ENCODE data around the gene DGKZ.
"Not testable (repeated sequence)": the region's sequence is repeated elsewhere in the genome, so short reads cannot be mapped to it uniquely, and the experiment has no call there.

Gene DGKZ, protein sequence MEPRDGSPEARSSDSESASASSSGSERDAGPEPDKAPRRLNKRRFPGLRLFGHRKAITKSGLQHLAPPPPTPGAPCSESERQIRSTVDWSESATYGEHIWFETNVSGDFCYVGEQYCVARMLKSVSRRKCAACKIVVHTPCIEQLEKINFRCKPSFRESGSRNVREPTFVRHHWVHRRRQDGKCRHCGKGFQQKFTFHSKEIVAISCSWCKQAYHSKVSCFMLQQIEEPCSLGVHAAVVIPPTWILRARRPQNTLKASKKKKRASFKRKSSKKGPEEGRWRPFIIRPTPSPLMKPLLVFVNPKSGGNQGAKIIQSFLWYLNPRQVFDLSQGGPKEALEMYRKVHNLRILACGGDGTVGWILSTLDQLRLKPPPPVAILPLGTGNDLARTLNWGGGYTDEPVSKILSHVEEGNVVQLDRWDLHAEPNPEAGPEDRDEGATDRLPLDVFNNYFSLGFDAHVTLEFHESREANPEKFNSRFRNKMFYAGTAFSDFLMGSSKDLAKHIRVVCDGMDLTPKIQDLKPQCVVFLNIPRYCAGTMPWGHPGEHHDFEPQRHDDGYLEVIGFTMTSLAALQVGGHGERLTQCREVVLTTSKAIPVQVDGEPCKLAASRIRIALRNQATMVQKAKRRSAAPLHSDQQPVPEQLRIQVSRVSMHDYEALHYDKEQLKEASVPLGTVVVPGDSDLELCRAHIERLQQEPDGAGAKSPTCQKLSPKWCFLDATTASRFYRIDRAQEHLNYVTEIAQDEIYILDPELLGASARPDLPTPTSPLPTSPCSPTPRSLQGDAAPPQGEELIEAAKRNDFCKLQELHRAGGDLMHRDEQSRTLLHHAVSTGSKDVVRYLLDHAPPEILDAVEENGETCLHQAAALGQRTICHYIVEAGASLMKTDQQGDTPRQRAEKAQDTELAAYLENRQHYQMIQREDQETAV

DNA sequence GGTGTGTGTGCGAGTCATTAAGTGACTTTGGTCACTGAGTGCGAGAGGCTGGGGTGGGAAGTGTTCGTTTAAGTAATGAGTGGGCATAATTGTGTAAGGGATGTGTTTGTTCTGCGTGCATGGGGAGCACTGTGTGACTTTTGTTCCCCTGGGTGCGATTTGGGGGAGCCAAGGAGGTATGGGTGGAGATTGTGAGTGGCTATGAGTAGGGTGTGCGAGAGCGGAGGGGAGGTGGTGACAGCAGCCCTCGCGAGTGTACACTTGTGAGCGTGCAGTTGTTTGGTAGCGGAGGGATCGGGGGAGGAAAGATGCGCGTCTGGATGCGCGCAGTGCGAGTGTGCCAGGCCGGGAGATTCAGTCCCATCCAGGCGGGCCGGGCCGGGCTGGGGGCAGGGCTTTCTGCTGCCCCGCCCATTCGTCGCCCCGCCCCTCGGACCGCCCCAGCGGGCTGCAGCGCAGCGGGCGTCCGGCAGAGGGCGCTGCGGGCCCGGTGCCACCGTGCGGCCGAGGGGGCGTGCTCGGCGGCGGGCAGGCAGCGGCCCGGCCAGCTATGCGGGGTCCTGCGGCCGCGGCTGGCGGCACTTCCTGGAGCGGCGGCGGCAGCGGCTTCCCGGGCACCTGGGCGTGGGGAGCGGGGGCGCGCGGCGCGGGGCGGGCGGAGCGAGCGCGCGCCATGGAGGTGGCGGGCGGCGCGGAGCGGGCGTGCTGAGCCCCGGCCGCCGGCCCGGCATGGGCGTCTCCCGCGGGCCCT, at the start of gene DGKZ:
DGKZ (plus strand) TSS at position 578 of the 751 bp plus-strand sequence. CDS start 197 bp downstream, outside the sequence.
- H3K4me3 ChIP-seq (ENCODE audit: insufficient read length, low read depth), result peak within 1 kb of the TSS; percentile 96
- TF ChIP-seq SUZ12 (IDR thresholded peaks at IDR 0.05; ENCODE audit: extremely low read depth, insufficient read depth, insufficient read length) (no peak), ZNF274 (IDR thresholded peaks at IDR 0.05; ENCODE audit: low read depth, low read length) (no peak), YY1 (IDR thresholded peaks at IDR 0.05; ENCODE audit: insufficient read depth, insufficient read length) (no peak)
- H3K36me3 ChIP-seq (ENCODE audit: insufficient read depth, insufficient read length, low read length), result peaks cover 35% of the 10 kb centered on the region
- H3K4me1 ChIP-seq (ENCODE audit: insufficient read depth, insufficient read length), result peaks cover 53% of the 10 kb centered on the region
- peak; percentile 73 for DNase-seq (ENCODE audit: low read depth, low spot score)
- peak within 1 kb of the TSS; percentile 98 for H3K9ac ChIP-seq (ENCODE audit: insufficient read length, low read depth)
- no peaks in the 10 kb centered on the region for H3K9me3 ChIP-seq (ENCODE audit: insufficient read depth, low read length)
- H3K27me3 ChIP-seq (ENCODE audit: insufficient read depth, insufficient read length), result peaks cover 19% of the 10 kb centered on the region

DNA sequence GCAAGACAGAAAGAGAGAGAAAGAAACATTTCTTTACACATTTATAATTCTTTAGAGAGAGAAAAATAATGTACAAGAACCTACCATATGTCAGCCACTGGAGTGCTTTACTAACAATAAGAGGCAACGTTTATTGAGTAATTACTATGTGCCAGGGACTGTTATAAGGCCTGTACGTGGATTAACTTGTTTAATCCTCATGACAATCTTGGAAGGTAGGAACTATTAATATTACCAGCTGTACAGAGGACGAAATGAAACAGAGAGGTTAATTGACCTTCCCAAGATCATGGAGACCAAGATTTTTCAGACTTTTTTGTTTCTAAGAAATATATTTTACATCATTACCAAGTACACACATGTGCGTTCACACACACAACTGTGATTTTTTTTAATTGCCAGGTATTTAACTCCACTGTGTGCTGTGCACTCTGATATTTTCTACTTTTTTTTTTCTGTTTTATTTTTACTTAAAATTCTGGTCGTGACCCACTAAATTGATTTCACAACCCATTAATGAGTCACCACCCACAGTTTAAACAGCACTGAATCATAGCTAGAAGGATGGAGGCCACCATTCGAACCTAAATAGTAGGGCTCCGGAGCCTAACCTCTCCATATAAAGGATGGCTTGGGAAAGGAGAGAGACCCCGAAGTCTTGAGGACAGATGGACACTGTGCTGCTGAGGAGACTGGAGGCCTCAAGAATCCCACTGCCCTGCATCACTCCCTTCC, 48.4 kb upstream of the DGKZ start:
- no peaks in the 10 kb centered on the region for H3K9me3 ChIP-seq (ENCODE audit: insufficient read depth, low read length)
- no peak for TF ChIP-seq SUZ12 (IDR thresholded peaks at IDR 0.05; ENCODE audit: extremely low read depth, insufficient read depth, insufficient read length)
- no peak for TF ChIP-seq YY1 (IDR thresholded peaks at IDR 0.05; ENCODE audit: insufficient read depth, insufficient read length)
- TF ChIP-seq ZNF274 (IDR thresholded peaks at IDR 0.05; ENCODE audit: low read depth, low read length), result no peak
- no peak overlapping the region for H3K4me3 ChIP-seq (ENCODE audit: insufficient read length, low read depth)
- H3K36me3 ChIP-seq (ENCODE audit: insufficient read depth, insufficient read length, low read length), result peaks cover 50% of the 10 kb centered on the region
- H3K9ac ChIP-seq (ENCODE audit: insufficient read length, low read depth), result no peak overlapping the region
- peaks cover 18% of the 10 kb centered on the region for H3K4me1 ChIP-seq (ENCODE audit: insufficient read depth, insufficient read length)
- DNase-seq (ENCODE audit: low read depth, low spot score), result no peak
- no peaks in the 10 kb centered on the region for H3K27me3 ChIP-seq (ENCODE audit: insufficient read depth, insufficient read length)

DNA sequence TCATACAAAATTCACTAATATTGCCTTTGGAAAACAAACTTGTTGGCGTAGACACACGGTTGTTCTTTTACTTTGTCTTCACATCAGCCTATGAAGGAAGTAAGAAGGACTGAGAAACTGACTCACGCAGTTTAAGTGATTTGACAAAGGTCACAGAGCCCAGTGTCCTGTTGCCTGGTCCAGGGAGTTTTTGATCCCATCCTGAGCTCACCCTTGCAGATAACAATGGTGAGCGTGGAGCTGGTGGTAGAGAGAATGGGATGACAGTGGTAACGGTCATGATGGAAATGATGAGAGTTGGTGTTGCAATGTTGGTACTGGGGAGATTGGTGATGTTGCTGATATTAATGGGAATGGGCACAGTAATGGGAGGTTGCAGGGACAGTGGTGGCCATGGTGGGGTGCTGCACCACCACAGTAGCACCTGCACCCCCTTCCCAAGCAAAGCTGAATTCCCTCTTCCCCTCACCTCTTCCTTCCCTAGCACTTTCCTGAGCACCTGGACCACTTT, 47.8 kb upstream of the DGKZ start:
- peaks cover 54% of the 10 kb centered on the region for H3K36me3 ChIP-seq (ENCODE audit: insufficient read depth, insufficient read length, low read length)
- no peak overlapping the region for H3K4me3 ChIP-seq (ENCODE audit: insufficient read length, low read depth)
- peaks cover 12% of the 10 kb centered on the region for H3K4me1 ChIP-seq (ENCODE audit: insufficient read depth, insufficient read length)
- no peak for DNase-seq (ENCODE audit: low read depth, low spot score)
- H3K27me3 ChIP-seq (ENCODE audit: insufficient read depth, insufficient read length), result no peaks in the 10 kb centered on the region
- no peak for TF ChIP-seq SUZ12 (IDR thresholded peaks at IDR 0.05; ENCODE audit: extremely low read depth, insufficient read depth, insufficient read length)
- no peak for TF ChIP-seq YY1 (IDR thresholded peaks at IDR 0.05; ENCODE audit: insufficient read depth, insufficient read length)
- TF ChIP-seq ZNF274 (IDR thresholded peaks at IDR 0.05; ENCODE audit: low read depth, low read length), result no peak
- no peak overlapping the region for H3K9ac ChIP-seq (ENCODE audit: insufficient read length, low read depth)
- H3K9me3 ChIP-seq (ENCODE audit: insufficient read depth, low read length), result no peaks in the 10 kb centered on the region

DNA sequence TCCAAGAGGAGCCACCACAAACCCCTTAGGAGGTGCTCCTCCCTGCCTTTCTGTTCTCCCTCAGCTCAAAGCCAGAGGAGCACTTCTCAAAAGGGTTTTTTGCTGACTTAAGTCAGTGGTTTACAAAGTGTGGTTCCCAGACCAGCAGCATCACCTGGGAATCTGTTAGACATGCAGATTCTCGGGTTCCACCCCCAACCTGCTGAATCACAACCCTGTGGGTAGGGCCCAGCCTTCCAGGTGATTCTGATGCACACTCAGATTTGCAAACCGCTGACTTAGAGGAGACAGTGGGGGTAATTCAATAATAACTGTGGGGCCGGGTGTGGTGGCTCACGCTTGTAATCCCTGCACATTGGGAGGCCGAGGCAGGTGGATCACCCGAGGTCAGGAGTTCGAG, 47.0 kb upstream of the DGKZ start:
- Histone ChIP-seq H3K9me3 (ENCODE audit: insufficient read depth, low read length) (no peaks in the 10 kb centered on the region), H3K4me1 (ENCODE audit: insufficient read depth, insufficient read length) (peaks cover 12% of the 10 kb centered on the region), H3K4me3 (ENCODE audit: insufficient read length, low read depth) (no peak overlapping the region), H3K9ac (ENCODE audit: insufficient read length, low read depth) (no peak overlapping the region), H3K27me3 (ENCODE audit: insufficient read depth, insufficient read length) (no peaks in the 10 kb centered on the region), H3K36me3 (ENCODE audit: insufficient read depth, insufficient read length, low read length) (peaks cover 62% of the 10 kb centered on the region)
- DNase-seq (ENCODE audit: low read depth, low spot score), result no peak
- TF ChIP-seq SUZ12 (IDR thresholded peaks at IDR 0.05; ENCODE audit: extremely low read depth, insufficient read depth, insufficient read length), result no peak
- no peak for TF ChIP-seq ZNF274 (IDR thresholded peaks at IDR 0.05; ENCODE audit: low read depth, low read length)
- no peak for TF ChIP-seq YY1 (IDR thresholded peaks at IDR 0.05; ENCODE audit: insufficient read depth, insufficient read length)

DNA sequence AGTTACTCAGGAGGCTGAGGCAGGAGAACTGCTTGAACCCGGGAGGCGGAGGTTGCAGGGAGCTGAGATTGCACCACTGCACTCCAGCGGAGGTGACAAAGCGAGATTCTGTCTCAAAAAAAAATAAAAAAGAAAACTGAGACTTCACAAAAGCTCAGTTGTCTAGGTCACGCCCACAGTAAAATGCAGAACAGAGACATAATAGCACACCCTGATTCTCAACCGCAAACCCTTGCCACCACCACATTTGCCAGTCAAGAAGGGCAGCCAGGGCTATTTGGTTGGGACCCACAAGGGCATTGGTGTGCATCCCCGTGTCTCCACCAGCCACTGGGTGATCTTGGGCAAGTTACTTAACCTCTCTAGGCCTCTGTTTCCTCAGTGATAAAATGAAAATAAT, 44.4 kb upstream of the DGKZ start:
- H3K4me1 ChIP-seq (ENCODE audit: insufficient read depth, insufficient read length), result peaks cover 9% of the 10 kb centered on the region
- no peaks in the 10 kb centered on the region for H3K27me3 ChIP-seq (ENCODE audit: insufficient read depth, insufficient read length)
- peaks cover 70% of the 10 kb centered on the region for H3K36me3 ChIP-seq (ENCODE audit: insufficient read depth, insufficient read length, low read length)
- DNase-seq (ENCODE audit: low read depth, low spot score), result no peak
- H3K4me3 ChIP-seq (ENCODE audit: insufficient read length, low read depth), result no peak overlapping the region
- no peaks in the 10 kb centered on the region for H3K9me3 ChIP-seq (ENCODE audit: insufficient read depth, low read length)
- no peak for TF ChIP-seq ZNF274 (IDR thresholded peaks at IDR 0.05; ENCODE audit: low read depth, low read length)
- TF ChIP-seq SUZ12 (IDR thresholded peaks at IDR 0.05; ENCODE audit: extremely low read depth, insufficient read depth, insufficient read length), result no peak
- no peak for TF ChIP-seq YY1 (IDR thresholded peaks at IDR 0.05; ENCODE audit: insufficient read depth, insufficient read length)
- no peak overlapping the region for H3K9ac ChIP-seq (ENCODE audit: insufficient read length, low read depth)

DNA sequence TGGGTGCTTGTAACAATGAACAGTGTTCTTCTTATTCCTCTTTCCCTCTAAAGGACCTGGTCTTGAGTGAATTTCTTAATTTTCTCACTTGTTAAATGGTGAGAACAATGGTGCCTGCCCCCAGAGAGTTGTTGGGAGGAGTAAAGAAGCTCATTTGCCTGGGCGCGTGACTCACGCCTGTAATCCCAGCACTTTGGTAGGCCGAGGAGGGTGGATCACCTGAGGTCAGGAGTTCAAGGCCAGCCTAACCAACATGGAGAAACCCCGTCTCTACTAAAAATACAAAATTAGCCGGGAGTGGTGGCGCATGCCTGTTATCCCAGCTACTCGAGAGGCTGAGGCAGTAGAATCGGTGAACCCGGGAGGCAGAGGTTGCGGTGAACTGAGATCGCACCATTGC, 43.2 kb upstream of the DGKZ start:
- H3K4me1 ChIP-seq (ENCODE audit: insufficient read depth, insufficient read length), result peaks cover 17% of the 10 kb centered on the region
- not testable (repeated sequence) for DNase-seq (ENCODE audit: low read depth, low spot score); H3K9me3 ChIP-seq (ENCODE audit: insufficient read depth, low read length); H3K4me3 ChIP-seq (ENCODE audit: insufficient read length, low read depth); H3K27me3 ChIP-seq (ENCODE audit: insufficient read depth, insufficient read length); H3K9ac ChIP-seq (ENCODE audit: insufficient read length, low read depth)
- peaks cover 73% of the 10 kb centered on the region for H3K36me3 ChIP-seq (ENCODE audit: insufficient read depth, insufficient read length, low read length)

Measured in NT2/D1 (cell line).